ENCODE results near the gene TM7SF2.
"Not testable (repeated sequence)": the region's sequence is repeated elsewhere in the genome, so short reads cannot be mapped to it uniquely, and the experiment has no call there.

Gene TM7SF2

DNA sequence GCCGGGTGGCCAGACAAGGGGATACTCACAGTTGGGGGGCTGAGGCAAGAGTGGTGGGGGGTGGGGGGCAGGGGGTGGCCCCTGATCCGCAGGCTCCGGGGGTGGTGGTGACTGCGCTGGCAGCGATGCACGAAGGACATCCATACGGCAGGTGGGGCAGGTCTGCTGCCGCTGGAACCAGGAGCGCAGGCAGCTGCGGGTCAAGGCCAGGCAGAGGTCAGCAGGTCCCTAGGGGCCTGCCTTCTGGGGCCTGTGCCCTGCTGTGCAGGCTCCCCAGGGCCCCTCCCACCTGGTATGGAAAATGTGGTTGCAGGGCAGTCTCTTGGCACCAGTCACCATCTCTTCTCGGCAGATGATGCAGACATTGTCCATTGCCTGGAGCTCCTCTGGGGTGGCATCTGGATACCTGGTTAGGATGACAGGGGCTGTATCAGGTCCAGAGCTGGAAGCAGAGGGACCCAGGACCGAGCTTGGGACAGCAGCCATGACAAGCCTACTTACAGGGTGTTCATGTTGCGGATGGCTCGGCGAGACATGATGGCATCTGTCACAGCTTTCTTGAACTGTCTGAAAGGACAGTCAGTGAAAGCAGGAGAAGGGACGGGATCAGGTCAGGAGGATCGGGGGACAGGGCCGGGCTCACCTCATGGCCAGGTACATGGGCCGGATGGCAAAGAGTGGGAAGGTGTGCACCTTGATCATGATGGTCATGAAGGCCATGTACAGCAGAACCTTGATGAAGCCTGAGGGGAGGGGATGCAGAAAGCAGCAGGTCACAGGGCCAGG is 19.2 kb downstream of the TM7SF2 start:
- peak in 1 of 4 experiments; percentile 1 for DNase-seq

DNA sequence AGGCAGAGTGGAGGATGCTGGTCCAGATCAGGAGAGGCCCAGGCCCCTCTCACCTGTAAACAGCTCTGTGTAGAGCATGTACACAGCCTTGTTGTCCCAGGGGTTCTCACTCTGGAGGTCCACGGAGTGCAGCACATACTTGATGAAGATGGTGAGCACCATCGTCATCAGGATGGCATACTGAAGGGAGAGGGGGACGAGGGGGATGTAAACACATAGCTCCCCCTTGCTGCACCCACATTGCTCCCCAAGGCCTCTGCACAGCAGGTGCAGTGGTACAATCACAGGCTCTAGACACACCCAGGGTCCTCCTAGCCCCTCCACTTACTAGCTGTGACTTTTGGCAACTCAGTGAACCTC is 19.7 kb downstream of the TM7SF2 start:
- no peak for DNase-seq

DNA sequence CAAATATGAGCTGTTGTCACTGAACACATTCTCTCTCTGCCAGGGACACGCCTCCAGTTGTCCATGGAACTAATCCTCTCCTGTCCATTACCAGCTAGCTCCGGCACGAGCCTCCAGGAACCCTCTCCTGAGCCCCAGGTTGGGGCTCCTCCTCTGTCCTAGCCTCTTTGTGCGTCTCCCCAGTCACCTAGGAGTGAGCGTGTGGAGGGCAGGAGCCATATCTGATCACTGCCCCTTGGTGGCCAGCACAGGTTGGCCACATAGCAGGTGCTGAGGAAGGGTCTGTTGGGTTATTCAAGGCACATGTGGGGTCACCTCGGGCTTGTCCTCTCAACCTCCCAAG is 20.2 kb downstream of the TM7SF2 start:
- no peak for DNase-seq

DNA sequence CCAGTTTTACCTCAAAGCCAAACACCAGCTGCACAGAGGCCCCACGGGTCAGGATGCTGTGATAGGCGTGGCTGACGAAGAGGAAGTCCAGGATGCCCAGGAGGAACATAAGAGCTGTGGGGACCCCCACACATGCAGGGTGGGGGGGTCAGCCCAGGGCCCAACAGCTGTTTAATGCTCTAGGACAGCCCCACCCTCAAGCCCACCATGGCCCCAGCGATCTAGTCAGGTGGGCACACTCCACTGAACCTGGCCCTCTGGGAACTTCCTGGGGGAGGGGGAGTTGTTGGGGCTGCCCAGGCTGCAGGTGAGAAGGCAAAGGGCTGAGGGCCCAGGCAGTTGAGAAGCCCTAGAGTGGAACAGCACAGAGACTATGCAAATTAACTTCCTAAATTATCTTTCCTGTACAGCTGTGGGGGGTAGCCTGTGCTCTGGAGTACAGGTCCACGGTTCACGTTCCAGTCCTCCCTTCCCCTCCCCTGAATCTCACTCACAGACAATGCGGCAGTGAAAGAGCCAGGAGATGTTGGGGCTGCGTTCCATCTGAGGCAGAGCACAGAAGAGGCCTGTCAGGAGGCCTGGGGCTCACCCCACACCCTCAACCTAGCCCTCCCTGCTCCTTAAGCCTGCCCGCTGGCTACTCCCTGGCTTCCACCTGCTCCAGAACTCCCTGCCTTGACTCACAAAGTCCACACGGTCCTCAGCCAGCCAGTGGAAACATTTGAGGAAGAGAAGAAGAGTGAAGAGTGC is 20.7 kb downstream of the TM7SF2 start:
- peak in 1 of 4 experiments; percentile 1 for DNase-seq

DNA sequence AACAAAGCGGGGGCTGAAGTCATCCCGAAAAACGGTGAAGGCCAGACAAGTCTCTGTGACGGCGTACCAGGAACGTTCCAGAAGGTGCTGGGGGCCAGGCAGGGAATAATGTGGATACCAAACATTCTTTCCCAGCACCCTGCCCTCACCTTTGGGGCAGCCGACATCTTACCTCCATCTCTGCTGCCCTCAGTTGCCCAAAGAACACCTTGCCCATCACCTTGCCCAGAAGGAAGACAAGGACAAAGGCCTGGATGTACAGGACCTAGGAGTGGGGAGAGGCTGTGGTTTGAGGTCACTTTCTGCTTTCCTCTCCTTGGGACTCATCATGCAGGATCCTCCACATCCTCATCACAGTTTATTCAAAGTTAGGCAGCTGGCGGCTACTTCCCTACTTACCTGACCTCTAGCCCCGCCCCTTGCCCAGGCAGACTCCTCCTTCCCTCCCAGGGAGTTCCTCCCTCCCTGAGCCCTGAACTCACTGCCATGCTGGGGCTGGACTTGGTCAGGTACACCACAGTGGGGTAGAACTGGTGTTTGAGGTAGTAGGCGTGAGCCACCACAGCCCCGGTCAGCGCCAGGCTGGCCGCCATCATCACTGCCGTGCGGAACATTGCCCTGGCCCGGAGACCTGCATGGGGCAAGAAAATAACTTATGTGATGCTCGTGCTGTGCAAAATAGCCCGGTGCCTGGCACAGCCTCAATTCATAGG is 21.5 kb downstream of the TM7SF2 start:
- DNase-seq: peak in 3 of 4 experiments; percentile 51 to 68 (median 66)

DNA sequence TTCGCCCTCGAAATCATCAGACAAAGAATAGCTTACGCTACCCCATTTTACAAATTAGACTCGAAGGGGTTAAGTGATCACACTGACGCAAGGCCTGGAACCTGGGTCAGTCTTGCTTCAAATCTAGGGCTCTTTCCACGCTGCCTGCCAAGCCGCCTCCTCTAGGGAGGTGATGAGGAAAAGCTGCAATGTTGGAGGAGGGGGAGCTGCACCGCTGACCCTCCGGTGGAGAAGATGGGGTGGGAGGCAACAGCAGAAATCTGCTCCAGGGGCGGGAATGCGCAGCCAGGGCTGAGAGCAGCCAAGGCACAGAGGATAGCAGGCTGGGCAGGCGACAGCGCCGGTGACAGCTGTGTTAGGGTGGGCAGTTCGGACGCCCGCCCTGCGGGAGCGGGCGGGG is 22.1 kb downstream of the TM7SF2 start:
- DNase-seq: peak in 2 of 4 experiments; percentile 20 to 23

DNA sequence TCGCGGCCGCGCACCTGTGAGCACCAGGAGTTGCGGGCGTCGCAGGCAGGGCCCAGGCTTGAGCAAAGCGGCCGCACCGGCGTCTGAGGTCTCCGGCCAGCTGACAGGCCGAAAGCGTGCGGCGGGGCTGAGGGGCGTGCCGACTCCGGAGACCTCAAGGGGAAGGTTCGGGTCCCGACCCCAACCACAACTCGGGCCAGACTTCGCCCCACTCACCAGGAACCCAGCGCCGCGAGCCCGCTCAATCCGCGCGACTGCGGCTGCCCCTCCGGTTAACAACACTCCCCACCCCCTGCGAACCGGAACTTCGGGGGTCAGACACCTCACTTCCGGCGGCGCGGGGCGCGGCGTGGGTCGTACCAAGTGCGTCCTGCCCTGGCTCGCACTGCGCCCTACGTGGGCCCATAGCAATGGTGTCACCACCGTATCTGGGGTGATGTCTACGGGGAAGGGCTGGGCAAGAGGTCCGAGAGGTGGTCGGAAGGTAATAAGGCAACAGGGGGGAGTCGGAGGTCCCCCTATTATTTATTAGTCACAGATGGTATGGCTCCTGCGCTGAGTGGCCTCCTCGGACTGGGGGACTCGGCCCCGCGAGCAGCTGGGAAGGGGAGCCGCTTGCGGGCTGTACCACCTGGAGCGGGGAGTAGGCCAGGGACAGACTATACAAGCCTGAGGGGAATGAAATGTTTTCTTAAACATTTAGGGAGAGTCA is 22.7 kb downstream of the TM7SF2 start, which contains the start of gene SYVN1:
TSS of gene SYVN1 (minus strand) at position 280 of the 712 bp plus-strand sequence. CDS start 918 bp downstream, outside the sequence.
- peak; percentile 93 to 97 (median 96) for DNase-seq

DNA sequence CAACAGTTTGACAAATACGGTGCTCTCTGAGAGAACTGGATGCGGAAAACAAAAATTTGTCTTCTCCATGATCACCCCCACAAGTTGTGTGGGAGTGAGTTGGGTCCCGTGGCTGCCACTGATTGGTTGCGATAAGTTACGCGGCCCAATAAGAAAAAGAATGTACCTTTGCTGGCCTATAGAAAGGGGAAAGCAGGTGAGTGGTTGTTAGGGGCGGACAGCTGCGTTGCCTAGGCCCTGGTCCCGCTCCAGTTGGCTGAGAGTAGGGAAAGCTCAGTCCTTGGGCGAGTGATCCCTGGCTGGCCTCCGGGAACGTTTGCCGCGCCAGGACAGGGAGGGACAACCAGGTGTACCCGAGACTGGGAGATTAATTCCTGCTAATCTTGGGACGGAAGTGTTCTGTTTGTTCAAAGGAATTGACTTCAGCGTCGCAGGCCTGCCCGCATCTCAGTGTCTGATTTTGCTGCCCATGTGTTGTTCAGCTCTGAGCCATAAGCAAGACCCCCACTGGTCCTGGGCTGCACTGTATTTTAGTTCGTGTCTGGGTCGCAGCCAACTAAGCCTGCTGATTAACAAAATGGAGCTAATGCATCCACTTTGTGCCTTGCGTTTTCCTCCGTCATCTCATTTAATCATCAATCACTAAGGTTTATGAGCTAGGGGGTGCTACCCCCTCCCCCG is 23.4 kb downstream of the TM7SF2 start:
- peak; percentile 89 to 96 (median 94) for DNase-seq

DNA sequence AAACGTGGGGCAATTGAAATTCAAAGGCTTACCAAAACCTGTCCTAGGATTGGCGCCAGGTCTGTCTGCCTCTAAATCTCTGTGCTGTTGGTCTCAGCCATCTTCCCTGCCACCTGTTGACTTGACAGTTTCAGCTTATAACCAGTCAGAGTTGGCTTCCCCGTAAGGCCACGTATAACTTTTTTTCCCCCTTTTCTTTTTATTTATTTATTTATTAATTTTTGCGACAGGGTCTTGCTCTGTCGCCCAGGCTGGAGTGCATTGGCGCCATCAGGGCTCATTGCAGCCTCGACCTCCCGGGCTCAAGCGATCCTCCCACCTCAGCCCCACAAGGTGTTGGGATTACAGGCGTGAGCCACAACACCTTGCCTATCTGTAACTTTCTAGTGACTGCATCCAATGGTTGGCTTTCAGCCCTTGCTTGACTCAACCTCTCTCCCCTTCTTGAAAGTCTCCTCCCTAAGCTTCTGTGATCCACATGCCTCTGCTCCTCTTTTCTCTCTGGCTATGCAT is 24.0 kb downstream of the TM7SF2 start:
- no peak for DNase-seq

DNA sequence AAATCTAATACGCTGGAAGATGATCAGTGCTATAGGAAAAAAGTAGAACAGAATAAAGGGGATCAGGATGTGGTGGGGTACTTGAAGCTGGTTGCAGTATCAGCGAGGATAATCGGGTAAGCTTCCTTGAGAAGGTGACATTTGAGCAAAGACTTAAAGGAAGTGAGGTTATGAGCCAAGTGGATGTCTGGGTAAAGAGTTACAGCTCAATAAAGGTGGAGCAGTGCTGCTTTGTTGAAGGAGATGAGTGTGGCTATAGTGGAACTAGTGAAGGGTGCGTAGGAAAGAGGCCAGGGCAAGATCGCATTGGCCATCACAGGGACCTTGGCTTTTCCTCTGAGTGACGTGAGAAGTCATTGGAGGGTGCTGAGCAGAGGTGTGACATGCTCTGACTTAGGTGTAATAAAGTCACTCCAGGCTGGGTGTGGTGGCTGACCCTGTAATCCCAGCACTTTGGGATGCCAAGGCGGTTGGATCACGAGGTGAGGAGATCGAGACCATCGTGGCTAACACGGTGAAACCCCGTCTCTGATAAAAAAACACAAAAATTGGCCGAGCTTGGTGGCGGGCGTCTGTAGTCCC is 24.9 kb downstream of the TM7SF2 start:
- no peak for DNase-seq

DNA sequence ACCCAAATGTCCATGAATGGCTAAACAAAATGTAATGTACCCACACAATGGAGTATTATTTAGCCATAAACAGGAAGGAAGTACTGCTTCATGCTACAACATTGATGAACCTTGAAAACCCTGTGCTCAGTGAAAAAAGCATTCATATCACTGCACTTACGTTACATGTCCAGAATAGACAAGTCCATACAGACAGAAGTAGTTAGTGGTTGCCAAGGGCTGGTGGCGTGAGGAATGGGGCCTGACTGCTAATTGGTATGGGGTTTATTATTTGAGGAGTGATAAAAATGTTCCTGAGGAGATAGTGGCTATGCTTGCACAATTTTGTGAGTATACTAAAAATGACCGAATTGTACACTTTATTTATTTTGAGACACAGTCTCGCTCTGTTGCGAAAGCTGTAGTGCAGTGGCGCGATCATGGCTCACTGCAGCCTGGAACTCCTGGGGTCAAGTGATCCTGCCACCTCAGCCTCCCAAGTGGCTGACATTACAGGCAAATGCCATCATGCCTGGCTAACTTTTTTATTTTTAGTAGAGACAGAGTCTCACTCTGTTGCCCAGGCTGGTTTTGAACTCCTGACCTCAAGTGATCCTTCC is 30.3 kb downstream of the TM7SF2 start:
- peak in 2 of 4 experiments; percentile 16 to 29 for DNase-seq

DNA sequence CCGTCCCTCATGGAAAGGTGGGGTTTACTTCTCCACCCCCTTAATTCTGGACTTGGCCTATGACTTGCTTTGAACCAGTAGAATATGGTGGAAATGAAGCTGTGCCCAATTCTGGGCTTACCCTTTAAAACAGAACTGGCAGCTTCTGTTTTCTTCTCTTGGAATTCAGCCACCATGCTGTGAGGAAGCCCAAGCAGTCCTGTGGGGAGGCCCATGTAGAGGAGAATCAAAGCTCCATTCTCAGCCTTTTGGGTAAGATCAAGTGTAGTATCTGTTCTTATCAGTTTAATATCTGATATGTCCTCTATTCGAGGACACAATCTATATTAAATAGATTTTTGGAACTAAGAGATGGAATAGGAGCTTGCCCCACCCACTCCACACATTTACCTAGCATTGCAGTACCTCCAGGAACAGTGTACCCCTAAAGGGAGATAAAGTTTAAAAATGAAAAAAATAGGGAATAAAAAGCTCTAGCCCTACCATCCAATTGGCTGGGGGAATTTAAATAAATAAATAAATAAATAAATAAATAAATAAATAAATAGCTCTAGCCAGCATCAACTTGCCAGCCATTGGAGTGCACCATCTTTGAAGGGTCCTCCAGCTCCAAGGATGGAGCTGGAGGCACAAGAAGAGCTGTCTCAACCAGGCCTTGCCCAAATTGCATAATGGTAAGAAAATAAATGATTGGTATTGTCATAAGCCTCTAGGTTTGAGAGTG is 35.8 kb downstream of the TM7SF2 start:
- no peak for DNase-seq

DNA sequence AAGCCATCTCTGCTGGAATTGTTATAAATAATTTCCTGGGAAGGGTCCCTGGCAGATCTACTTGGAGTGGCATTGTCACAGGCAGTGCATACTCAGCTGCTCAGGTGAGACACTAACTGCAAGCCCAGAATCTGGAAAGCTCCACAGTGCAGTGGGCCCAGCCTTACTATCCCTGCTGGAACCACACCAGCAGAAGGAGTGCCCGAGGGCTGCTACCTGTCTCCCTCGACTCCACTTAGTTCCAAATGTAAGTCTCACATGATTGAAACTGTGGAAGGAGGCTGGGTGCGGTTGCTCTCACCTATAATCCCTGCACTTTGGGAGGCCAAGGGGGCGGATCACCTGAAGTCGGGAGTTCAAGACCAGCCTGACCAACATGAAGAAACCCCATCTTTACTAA is 37.0 kb downstream of the TM7SF2 start:
- no peak for DNase-seq

DNA sequence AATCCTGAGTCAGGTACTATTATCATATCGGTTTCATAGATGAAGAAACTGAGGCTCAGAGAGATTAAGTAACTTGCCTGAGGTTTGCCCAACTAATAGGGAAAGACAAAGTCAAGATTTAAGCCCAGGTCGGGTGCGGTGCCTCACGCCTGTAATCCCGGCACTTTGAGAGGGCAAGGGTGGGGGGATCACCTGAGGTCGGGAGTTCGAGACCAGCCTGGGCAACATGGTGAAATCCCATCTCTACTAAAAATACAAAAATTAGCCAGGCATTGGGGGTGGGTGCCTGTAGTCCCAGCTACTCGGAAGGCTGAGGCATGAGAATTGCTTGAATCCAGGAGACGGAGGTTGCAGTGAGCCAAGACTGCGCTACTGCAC is 38.4 kb downstream of the TM7SF2 start:
- DNase-seq: not testable (repeated sequence)

DNA sequence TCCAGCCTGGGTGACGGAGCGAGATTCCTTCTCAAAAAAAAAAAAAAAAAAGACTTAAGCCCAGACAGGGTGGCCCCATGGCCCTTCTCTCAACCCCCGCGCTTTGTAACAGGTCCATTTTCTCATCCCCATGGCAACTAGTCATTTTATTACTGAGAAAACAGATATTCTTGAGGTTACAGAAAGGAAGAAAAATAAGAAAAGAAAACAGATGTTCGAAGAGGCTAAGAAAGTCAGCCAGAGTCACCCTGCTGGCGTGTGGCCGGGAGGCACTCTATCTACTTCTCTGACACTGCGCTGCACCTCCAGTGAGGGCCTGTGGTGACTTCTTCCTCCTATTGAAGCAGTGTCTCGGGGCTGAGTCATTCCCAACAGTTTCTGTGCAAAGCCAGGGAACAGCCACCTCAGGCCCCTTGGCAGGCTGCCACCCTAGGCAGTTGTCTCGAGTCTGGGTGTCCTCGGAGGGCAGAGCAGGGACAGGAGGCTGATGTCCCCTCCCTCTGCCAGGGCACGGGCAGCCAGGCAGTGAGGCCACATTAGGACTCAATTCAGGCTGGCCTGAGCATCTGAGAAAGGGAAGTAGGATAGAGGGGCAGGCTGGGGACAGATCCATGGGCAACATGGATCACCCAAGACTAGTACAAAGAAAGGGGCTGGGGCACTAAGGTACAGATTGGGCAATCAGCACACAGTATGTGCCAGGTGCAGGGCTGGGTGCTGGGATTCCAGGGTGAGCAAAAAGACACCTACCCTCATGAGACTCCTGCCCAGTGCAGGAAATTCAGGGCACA is 39.0 kb downstream of the TM7SF2 start:
- peak; percentile 94 to 97 (median 96) for DNase-seq

DNA sequence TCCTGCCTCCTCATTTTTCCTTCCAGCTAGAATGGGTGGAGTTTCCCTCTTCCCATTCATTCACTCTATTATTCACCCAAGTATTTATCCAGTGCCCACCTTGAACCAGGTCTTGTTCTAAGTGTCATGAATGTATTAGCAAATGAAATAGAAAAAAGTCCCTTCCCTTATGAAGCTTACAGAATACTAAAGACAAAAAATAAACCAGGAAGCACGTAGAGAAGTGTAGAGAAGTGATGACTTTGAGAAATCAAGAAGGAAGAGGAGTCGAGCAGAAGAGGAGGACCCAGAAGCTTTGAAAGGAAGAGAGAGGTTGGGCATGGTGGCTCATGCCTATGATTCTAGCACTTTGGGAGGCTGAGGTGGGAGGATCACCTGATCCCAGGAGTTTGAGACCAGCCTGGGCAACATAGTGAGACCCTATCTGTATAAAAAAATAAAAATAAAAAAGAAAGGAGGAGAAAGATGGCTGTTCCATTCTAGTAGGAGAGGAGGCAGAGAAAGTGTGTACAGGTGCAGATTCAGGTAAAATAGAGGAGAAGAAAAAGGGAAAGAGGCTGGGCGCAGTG is 39.7 kb downstream of the TM7SF2 start:
- DNase-seq: peak; percentile 28 to 75 (median 58)

DNA sequence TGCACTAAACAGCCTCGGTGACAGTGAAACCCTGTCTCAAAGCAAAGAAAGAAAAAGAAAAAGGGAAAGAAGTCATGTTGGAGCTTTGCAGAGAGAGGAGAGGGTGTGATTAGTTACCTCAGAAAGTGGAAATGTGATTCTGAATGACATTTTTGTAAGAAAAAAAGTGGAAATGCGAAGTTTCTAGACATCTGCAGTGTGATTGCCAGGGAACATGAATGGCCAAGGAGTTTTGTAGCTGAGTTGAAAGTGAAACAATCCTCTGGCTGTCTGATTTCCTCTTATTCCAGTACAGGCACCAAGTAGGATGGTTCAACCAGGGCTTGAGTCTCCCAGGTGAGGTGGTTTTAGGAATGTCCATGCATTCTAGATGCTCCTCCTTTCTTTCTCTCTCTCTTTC is 40.5 kb downstream of the TM7SF2 start:
- peak; percentile 27 to 58 (median 41) for DNase-seq

DNA sequence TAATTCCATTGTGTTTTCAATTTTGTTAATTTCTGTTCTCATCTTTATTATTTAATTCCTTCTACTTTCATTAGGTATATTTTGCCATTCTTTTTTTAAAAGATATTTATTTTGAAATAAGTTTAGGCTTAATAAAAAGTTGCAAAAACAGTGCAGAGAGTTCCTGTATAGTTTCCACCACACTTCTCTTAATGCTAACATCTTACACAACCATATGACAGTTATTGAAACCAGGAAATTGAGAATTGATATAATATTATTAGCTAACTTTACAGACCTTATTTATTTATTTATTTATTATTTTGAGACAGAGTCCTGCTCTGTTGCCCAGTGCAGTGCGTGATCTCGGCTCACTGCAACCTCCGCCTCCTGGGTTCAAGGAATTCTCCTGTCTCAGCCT is 44.6 kb downstream of the TM7SF2 start:
- DNase-seq: peak in 1 of 4 experiments; percentile 28

DNA sequence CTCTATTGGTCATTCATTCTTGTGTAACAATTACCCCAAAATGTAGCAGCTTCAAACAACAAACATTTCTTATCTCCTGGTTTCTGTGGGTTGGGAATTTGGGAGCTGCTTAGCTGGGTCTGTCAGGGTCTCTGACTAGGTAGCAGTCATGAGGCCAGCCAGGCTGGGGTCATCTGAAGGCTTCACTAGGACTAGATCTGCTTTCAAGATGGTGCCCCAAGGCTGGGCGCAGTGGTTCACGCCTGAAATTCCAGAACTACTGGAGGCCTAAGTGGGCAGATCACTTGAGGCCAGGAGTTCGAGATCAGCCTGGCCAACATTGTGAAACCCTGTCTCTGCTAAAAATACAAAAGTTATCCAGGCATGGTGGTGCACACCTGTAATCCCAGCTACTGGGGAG is 45.3 kb downstream of the TM7SF2 start:
- no peak for DNase-seq

Data from suppressor macrophage (primary cell).